Articular chondrocyte of knee joint (primary cell): Measurements from ENCODE around the gene EBLN2. TPM values are rescaled to one million over a fixed set of nuclear protein-coding genes. Genes with fewer than 3 reads are reported as not detected.

Experiments used
- small RNA-seq: library from RNA; depleted of rRNA; stranded (forward); fragments of <200 nt; gene quantifications from one replicate; pipeline ENCODE3, GENCODE V24; 2012
- total RNA-seq: library from RNA; depleted of rRNA; stranded (reverse); fragments of >200 nt; gene quantifications from 2 replicates; pipeline ENCODE4 v1.2.3, GENCODE V29; 2012

EBLN2 gene
- total RNA-seq: 6.7 and 6.8 TPM in 2 replicates

GRCh38 chr3:73061416-73061815 is at the start of gene EBLN2:
TSS of gene EBLN2 (plus strand) at chr3:73061659. CDS start at chr3:73062082, 423 bp downstream.

Small RNA genes lying within 50 kb of the gene (small RNA-seq; reads per million reads assigned to genes)
- 0.19 reads per million for gene RNU2-64P
- not detected for gene RNU6-557P
- gene RNU7-19P: not detected

Other genes with a start within 250 kb of the EBLN2 start
- 26.1 and 34.8 TPM in 2 replicates for gene SHQ1, start 213.2 kb upstream of the EBLN2 start, total RNA-seq
- 49.0 and 51.0 TPM in 2 replicates for gene GXYLT2, start 173.6 kb upstream of the EBLN2 start, total RNA-seq
- 74.9 and 77.3 TPM in 2 replicates for gene PPP4R2, start 64.8 kb upstream of the EBLN2 start, total RNA-seq